ENCODE results near the gene PGBD2. TPM values are rescaled to one million over a fixed set of nuclear protein-coding genes. Genes with fewer than 3 reads are reported as not detected.
A peak's percentile ranks its signal among the peaks of the same experiment; 100 is the strongest.

PGBD2 gene
- total and polyA plus RNA-seq, 2 of the 13 experiments (the other 11 are each of a cell fraction or from before 2014, with no cell fraction given): 6.0 to 7.4 TPM

DNA sequence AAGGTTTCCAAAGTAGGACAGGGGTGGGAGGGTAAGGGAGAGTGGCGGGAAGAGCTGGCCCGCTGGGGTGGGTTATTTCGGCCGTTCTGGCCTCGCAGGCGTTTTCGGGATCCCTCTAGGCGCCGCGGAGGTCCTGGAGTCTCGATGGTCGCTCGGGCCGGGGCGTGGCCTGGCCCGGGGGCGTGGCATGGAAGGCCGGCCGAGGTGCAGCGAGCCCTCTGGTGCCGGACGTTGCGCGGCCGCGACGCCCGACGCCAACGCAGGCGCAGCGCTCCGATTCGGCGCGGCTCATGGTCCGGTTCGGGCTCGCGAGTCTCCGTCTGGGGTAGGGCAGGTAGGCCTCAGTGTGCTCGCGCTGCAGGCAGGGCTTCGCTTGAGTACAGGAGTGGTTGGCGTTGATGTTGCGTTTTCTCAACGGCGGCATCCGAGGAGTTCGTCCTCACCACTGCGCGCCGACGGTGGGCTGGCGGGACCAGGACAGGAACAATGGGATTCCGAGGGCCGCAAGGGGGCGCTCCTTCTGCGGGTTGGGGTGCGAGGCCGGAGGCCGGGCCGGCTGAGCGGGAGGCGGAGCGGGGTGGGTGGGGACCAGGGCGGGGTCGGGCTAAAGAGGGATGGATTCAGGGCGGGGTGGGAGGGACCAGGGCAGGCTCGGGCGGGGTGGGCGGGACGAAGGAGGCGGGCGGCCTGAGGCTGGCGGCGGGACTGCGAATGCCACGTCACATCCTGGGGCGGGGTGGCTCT is at the start of gene PGBD2 (continued):
- TF ChIP-seq, protein P1, sequence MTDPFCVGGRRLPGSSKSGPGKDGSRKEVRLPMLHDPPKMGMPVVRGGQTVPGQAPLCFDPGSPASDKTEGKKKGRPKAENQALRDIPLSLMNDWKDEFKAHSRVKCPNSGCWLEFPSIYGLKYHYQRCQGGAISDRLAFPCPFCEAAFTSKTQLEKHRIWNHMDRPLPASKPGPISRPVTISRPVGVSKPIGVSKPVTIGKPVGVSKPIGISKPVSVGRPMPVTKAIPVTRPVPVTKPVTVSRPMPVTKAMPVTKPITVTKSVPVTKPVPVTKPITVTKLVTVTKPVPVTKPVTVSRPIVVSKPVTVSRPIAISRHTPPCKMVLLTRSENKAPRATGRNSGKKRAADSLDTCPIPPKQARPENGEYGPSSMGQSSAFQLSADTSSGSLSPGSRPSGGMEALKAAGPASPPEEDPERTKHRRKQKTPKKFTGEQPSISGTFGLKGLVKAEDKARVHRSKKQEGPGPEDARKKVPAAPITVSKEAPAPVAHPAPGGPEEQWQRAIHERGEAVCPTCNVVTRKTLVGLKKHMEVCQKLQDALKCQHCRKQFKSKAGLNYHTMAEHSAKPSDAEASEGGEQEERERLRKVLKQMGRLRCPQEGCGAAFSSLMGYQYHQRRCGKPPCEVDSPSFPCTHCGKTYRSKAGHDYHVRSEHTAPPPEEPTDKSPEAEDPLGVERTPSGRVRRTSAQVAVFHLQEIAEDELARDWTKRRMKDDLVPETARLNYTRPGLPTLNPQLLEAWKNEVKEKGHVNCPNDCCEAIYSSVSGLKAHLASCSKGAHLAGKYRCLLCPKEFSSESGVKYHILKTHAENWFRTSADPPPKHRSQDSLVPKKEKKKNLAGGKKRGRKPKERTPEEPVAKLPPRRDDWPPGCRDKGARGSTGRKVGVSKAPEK (CRISPR knock-in tag; IDR thresholded peaks at IDR 0.05; ENCODE audit: borderline replicate concordance): 0 out of 2 replicates have a peak, but pooled peaks have one; percentile 27
- TF ChIP-seq HOXA3 (CRISPR knock-in tag; IDR thresholded peaks at IDR 0.05) (peak; percentile 81), AFF4 (CRISPR knock-in tag; IDR thresholded peaks at IDR 0.05) (peak; percentile 54; the same call in 1 of the 2 replicates), KLF9 (CRISPR knock-in tag; IDR thresholded peaks at IDR 0.05; ENCODE audit: low read depth) (no peak; the same call in 1 of the 2 replicates), ZFP82 (CRISPR knock-in tag; IDR thresholded peaks at IDR 0.05; ENCODE audit: borderline replicate concordance) (no peak; the same call in 1 of the 2 replicates), ZNF33A (CRISPR knock-in tag; IDR thresholded peaks at IDR 0.05; ENCODE audit: borderline replicate concordance) (no peak), ZNF367 (CRISPR knock-in tag; IDR thresholded peaks at IDR 0.05; ENCODE audit: borderline replicate concordance) (no peak), MXD4 (CRISPR knock-in tag; IDR thresholded peaks at IDR 0.05) (peak; percentile 77), JARID2 (CRISPR knock-in tag; IDR thresholded peaks at IDR 0.05; ENCODE audit: insufficient replicate concordance) (peak; percentile 84), ZBTB38 (CRISPR knock-in tag; IDR thresholded peaks at IDR 0.05) (peak; percentile 91), ZNF496 (CRISPR knock-in tag; IDR thresholded peaks at IDR 0.05; ENCODE audit: insufficient replicate concordance) (no peak)
- TF ChIP-seq, protein P2, sequence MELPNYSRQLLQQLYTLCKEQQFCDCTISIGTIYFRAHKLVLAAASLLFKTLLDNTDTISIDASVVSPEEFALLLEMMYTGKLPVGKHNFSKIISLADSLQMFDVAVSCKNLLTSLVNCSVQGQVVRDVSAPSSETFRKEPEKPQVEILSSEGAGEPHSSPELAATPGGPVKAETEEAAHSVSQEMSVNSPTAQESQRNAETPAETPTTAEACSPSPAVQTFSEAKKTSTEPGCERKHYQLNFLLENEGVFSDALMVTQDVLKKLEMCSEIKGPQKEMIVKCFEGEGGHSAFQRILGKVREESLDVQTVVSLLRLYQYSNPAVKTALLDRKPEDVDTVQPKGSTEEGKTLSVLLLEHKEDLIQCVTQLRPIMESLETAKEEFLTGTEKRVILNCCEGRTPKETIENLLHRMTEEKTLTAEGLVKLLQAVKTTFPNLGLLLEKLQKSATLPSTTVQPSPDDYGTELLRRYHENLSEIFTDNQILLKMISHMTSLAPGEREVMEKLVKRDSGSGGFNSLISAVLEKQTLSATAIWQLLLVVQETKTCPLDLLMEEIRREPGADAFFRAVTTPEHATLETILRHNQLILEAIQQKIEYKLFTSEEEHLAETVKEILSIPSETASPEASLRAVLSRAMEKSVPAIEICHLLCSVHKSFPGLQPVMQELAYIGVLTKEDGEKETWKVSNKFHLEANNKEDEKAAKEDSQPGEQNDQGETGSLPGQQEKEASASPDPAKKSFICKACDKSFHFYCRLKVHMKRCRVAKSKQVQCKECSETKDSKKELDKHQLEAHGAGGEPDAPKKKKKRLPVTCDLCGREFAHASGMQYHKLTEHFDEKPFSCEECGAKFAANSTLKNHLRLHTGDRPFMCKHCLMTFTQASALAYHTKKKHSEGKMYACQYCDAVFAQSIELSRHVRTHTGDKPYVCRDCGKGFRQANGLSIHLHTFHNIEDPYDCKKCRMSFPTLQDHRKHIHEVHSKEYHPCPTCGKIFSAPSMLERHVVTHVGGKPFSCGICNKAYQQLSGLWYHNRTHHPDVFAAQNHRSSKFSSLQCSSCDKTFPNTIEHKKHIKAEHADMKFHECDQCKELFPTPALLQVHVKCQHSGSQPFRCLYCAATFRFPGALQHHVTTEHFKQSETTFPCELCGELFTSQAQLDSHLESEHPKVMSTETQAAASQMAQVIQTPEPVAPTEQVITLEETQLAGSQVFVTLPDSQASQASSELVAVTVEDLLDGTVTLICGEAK (IDR thresholded peaks at IDR 0.05): no peak
- TF ChIP-seq, protein P2 (CRISPR knock-in tag; IDR thresholded peaks at IDR 0.05): peak; percentile 89

Data from HepG2 (cell line).